Endodermal cell (in vitro differentiated cells): ENCODE measurements around the gene ESR2. TPM values are rescaled to one million over a fixed set of nuclear protein-coding genes. Genes with fewer than 3 reads are reported as not detected.
"Not testable (repeated sequence)": the region's sequence is repeated elsewhere in the genome, so short reads cannot be mapped to it uniquely, and the experiment has no call there.

Experiments used
- DNase-seq: peaks from one replicate; pipeline ENCODE4 v3.0.0-alpha.2; 2017
- H3K27ac ChIP-seq: 2 replicates; pipeline ENCODE4 v1.5.1; 2013; ENCODE audit warnings: mild to moderate bottlenecking, low read depth, low read length, moderate library complexity
- H3K27me3 ChIP-seq: 2 replicates; pipeline ENCODE4 v1.6.1; 2013; ENCODE audit warnings: mild to moderate bottlenecking, low read length, moderate library complexity; ENCODE audit not compliant: insufficient read depth, control insufficient read depth, poor library complexity, severe bottlenecking
- H3K36me3 ChIP-seq: 2 replicates; pipeline ENCODE4 v1.7.0; 2013; ENCODE audit warnings: mild to moderate bottlenecking, low read length, moderate library complexity; ENCODE audit not compliant: control insufficient read depth, insufficient read depth
- H3K4me1 ChIP-seq: one replicate; pipeline ENCODE4 v1.7.0; 2013; ENCODE audit warnings: low read length; ENCODE audit not compliant: control insufficient read depth, insufficient read depth
- H3K4me3 ChIP-seq: 2 replicates; pipeline ENCODE4 v1.5.1; 2013; ENCODE audit warnings: mild to moderate bottlenecking, low read length, moderate library complexity
- H3K9ac ChIP-seq: 2 replicates; pipeline ENCODE4 v1.6.1; 2013; ENCODE audit warnings: mild to moderate bottlenecking, low read length, moderate library complexity; ENCODE audit not compliant: poor library complexity, severe bottlenecking; ENCODE audit errors: extremely low read depth
- H3K9me3 ChIP-seq: 2 replicates; pipeline ENCODE4 v1.6.1; 2013; ENCODE audit warnings: mild to moderate bottlenecking, low read length, moderate library complexity; ENCODE audit not compliant: control insufficient read depth
- H3K27ac Mint-ChIP-seq: 2 replicates; pipeline ENCODE4 v1.8.0; 2020; ENCODE audit warnings: mixed read lengths
- H3K27me3 Mint-ChIP-seq: 2 replicates; pipeline ENCODE4 v1.8.0; 2021; ENCODE audit warnings: mild to moderate bottlenecking, mixed read lengths; ENCODE audit not compliant: insufficient read depth
- H3K36me3 Mint-ChIP-seq: 2 replicates; pipeline ENCODE4 v1.8.0; 2020; ENCODE audit warnings: low read depth, mixed read lengths
- H3K4me1 Mint-ChIP-seq: 2 replicates; pipeline ENCODE4 v1.8.0; 2020; ENCODE audit warnings: mixed read lengths
- H3K4me3 Mint-ChIP-seq: 2 replicates; pipeline ENCODE4 v1.8.0; 2020; ENCODE audit warnings: mild to moderate bottlenecking, moderate library complexity, mixed read lengths
- H3K9me3 Mint-ChIP-seq: 2 replicates; pipeline ENCODE4 v1.8.0; 2020; ENCODE audit warnings: mild to moderate bottlenecking, mixed read lengths
- WGBS, 2 experiments: methylation state at CpG; one replicate each; pipeline versions ENCODE4 v1.1.5 to v1.1.7; 2013; ENCODE audit warnings: missing lambda C conversion rate in 2 of 2, mixed read lengths in 1 of 2; ENCODE audit not compliant: insufficient coverage in 1 of 2, insufficient read length in 1 of 2; 5-methylcytosine and 5-hydroxymethylcytosine counted together
- total RNA-seq, 2 donors: library from RNA; stranded (reverse); fragmentation: NEBNext Ultra II Directional in 1 of 2; extraction: Animal tissue kit (Norgen Biotek cat#: 25700) in 1 of 2; gene quantifications; 2 replicates in 1 of 2; 3 replicates in 1 of 2; pipeline ENCODE4 v1.2.1, GENCODE V29; 2021
- TF ChIP-seq, protein P1 (sequence below): fragments of 200-600 bp; sonication (generic); conservative IDR thresholded peaks from 2 replicates; pipeline ENCODE4 v1.5.0; 2021; ENCODE audit warnings: antibody characterized with exemption, mild to moderate bottlenecking

ESR2 gene
- total RNA-seq, 2 donors from 2014 or later, result 0.57 to 0.66 TPM

DNA sequence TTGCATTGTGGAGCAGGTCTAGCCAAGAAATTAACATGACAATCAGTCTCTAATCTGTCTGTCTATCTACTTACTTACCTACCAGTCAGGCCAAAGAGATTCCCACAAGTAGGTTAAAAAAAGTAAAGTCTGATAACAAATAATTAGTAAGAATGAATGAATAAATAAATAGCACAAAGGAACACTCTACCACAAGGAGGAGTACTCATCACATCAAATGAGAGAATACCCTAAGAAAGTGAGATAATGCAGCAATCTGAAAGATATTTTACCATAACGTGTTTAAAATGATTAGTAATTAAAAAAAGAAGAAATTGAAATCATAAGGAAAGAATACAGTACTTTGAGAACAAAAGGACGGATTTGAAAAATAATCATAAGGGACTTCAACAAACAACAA is 254.1 kb downstream of the ESR2 start:
- H3K27ac ChIP-seq, result no peak overlapping the region
- H3K4me1 ChIP-seq, result no peaks in the 10 kb centered on the region
- H3K9ac ChIP-seq, result no peak overlapping the region
- peaks cover 5% of the 10 kb centered on the region for H3K9me3 ChIP-seq
- no peaks in the 10 kb centered on the region for H3K27me3 Mint-ChIP-seq
- no peak overlapping the region for H3K4me3 Mint-ChIP-seq
- TF ChIP-seq, protein P1, sequence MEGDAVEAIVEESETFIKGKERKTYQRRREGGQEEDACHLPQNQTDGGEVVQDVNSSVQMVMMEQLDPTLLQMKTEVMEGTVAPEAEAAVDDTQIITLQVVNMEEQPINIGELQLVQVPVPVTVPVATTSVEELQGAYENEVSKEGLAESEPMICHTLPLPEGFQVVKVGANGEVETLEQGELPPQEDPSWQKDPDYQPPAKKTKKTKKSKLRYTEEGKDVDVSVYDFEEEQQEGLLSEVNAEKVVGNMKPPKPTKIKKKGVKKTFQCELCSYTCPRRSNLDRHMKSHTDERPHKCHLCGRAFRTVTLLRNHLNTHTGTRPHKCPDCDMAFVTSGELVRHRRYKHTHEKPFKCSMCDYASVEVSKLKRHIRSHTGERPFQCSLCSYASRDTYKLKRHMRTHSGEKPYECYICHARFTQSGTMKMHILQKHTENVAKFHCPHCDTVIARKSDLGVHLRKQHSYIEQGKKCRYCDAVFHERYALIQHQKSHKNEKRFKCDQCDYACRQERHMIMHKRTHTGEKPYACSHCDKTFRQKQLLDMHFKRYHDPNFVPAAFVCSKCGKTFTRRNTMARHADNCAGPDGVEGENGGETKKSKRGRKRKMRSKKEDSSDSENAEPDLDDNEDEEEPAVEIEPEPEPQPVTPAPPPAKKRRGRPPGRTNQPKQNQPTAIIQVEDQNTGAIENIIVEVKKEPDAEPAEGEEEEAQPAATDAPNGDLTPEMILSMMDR, result peak; percentile 47
- peaks cover 40% of the 10 kb centered on the region for H3K9me3 Mint-ChIP-seq
- H3K27ac Mint-ChIP-seq, result no peak overlapping the region
- H3K4me3 ChIP-seq, result no peak overlapping the region
- DNase-seq, result no peak
- H3K27me3 ChIP-seq, result no peaks in the 10 kb centered on the region
- 86 to 100% methylated on average over 1 to 2 of the region's 2 CpGs for WGBS, 2 experiments
- peaks cover 4% of the 10 kb centered on the region for H3K4me1 Mint-ChIP-seq
- no peaks in the 10 kb centered on the region for H3K36me3 ChIP-seq
- peaks cover 58% of the 10 kb centered on the region for H3K36me3 Mint-ChIP-seq

DNA sequence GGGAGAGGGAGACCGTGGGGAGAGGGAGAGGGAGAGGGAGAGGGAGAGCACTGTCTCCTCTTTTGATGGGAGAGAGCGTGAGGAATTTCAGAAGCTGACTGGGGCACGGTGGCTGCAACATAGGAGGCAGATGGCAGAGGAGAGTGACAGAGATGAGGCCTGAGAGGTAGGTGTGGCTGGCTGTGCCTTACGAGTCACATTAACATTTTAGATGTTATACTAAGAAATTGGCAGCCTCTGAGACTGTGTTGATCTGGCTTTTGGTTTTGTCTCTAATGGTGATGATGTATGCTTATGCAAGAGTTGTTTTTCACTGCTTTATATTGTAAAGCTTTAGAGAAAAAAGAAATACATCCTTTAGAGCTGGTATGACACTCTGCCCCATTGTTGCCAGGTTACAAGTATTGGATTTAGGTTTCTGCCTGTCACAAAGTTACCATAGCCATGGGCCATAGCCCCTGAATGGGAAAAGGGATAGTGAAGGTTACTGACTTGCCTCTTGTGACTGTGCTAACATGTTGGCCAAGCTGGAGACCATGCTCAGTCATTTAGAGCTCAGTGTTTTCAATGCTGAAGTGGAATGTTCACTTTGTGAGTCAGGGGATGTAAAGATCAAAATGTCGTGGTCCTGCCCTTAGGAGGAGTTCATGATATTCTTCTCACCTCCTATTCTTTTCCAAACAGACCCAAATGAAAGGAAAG is 255.2 kb downstream of the ESR2 start:
- 95 to 100% methylated on average over 2 to 5 of the region's 5 CpGs for whole genome bisulfite sequencing, 2 experiments
- Histone ChIP-seq H3K4me1 (no peaks in the 10 kb centered on the region), H3K27me3 (no peaks in the 10 kb centered on the region), H3K4me3 (no peak overlapping the region), H3K36me3 (no peaks in the 10 kb centered on the region), H3K9ac (no peak overlapping the region), H3K9me3 (peaks cover 5% of the 10 kb centered on the region), H3K27ac (no peak overlapping the region)
- no peak overlapping the region for H3K27ac Mint-ChIP-seq
- H3K4me1 Mint-ChIP-seq, result peaks cover 4% of the 10 kb centered on the region
- H3K27me3 Mint-ChIP-seq, result no peaks in the 10 kb centered on the region
- TF ChIP-seq, protein P1, result no peak
- H3K36me3 Mint-ChIP-seq, result peaks cover 53% of the 10 kb centered on the region
- H3K9me3 Mint-ChIP-seq, result peaks cover 33% of the 10 kb centered on the region
- no peak overlapping the region for H3K4me3 Mint-ChIP-seq
- no peak for DNase-seq

DNA sequence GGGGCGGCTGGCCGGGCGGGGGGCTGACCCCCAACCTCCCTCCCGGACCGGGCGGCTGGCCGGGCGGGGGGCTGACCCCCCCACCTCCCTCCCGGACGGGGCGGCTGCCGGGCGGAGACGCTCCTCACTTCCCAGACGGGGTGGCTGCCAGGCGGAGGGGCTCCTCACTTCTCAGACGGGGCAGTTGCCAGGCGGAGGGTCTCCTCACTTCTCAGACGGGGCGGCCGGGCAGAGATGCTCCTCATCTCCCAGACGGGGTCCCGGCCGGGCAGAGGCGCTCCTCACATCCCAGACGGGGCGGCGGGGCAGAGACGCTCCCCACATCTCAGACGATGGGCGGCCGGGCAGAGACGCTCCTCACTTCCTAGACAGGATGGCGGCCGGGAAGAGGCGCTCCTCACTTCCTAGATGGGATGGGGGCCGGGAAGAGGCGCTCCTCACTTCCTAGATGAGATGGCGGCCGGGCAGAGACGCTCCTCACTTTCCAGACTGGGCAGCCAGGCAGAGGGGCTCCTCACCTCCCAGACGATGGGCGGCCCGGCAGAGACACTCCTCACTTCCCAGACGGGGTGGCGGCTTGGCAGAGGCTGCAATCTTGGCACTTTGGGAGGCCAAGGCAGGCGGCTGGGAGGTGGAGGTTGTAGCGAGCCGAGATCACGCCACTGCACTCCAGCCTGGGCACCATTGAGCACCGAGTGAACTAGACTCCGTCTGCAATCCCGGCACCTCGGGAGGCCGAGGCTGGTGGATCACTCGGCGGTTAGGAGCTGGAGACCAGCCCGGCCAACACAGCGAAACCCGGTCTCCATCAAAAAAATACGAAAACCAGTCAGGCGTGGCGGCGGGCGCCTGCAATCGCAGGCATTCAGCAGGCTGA is 256.1 kb downstream of the ESR2 start:
- H3K9me3 ChIP-seq, H3K4me1 ChIP-seq, H3K9ac ChIP-seq, H3K27ac Mint-ChIP-seq, H3K27ac ChIP-seq, H3K4me1 Mint-ChIP-seq, DNase-seq, H3K27me3 Mint-ChIP-seq, H3K27me3 ChIP-seq, H3K36me3 ChIP-seq, H3K4me3 Mint-ChIP-seq, H3K4me3 ChIP-seq: not testable (repeated sequence)
- Mint-ChIP-seq H3K9me3 (peaks cover 29% of the 10 kb centered on the region), H3K36me3 (peaks cover 47% of the 10 kb centered on the region)
- WGBS, 2 experiments, result 97 to 98% methylated on average over 18 to 53 of the region's 66 CpGs
